HUES6 (cell line): Measurements from ENCODE around the gene DDR2.

Source experiments
- H3K27ac ChIP-seq: 2 replicates; pipeline ENCODE4 v1.7.0; 2013; ENCODE audit warnings: low read depth, mild to moderate bottlenecking, low read length, inconsistent platforms
- H3K27me3 ChIP-seq: 2 replicates; pipeline ENCODE4 v1.6.1; 2013; ENCODE audit warnings: low read length; ENCODE audit not compliant: control insufficient read depth, insufficient read depth
- H3K36me3 ChIP-seq: 2 replicates; pipeline ENCODE4 v1.6.1; 2013; ENCODE audit warnings: low read length; ENCODE audit not compliant: control insufficient read depth, insufficient read depth
- H3K4me1 ChIP-seq: 2 replicates; pipeline ENCODE4 v1.6.1; 2013; ENCODE audit warnings: low read length; ENCODE audit not compliant: control insufficient read depth, insufficient read depth
- H3K4me3 ChIP-seq: 2 replicates; pipeline ENCODE4 v1.5.1; 2013; ENCODE audit warnings: low read depth, low read length
- H3K9ac ChIP-seq: one replicate; pipeline ENCODE4 v1.6.1; 2013; ENCODE audit warnings: mild to moderate bottlenecking, low read length
- H3K9me3 ChIP-seq: 2 replicates; pipeline ENCODE4 v1.6.1; 2013; ENCODE audit warnings: low read depth, low read length; ENCODE audit not compliant: control insufficient read depth, insufficient read depth

DDR2 gene

GRCh38 chr1:162629651-162630050, 2.6 kb upstream of the DDR2 start:
- no peaks in the 10 kb centered on the region for H3K36me3 ChIP-seq
- H3K27ac ChIP-seq, result no peak overlapping the region
- H3K4me1 ChIP-seq, result peaks cover 13% of the 10 kb centered on the region
- H3K9me3 ChIP-seq, result no peaks in the 10 kb centered on the region
- H3K27me3 ChIP-seq, result no peaks in the 10 kb centered on the region
- no peak overlapping the region for H3K9ac ChIP-seq
- H3K4me3 ChIP-seq, result no peak overlapping the region

- no peaks in the 10 kb centered on the region for H3K27me3 ChIP-seq
- no peaks in the 10 kb centered on the region for H3K9me3 ChIP-seq
- peaks cover 13% of the 10 kb centered on the region for H3K4me1 ChIP-seq
- no peak overlapping the region for H3K27ac ChIP-seq
- no peaks in the 10 kb centered on the region for H3K36me3 ChIP-seq
- no peak overlapping the region for H3K4me3 ChIP-seq
- no peak overlapping the region for H3K9ac ChIP-seq
These were observed 595 bp upstream of the DDR2 start for GRCh38 chr1:162631546-162632191.

GRCh38 chr1:162632698-162633080, 425 bp downstream of the DDR2 start:
- H3K4me1 ChIP-seq, result peaks cover 13% of the 10 kb centered on the region
- H3K9ac ChIP-seq, result no peak overlapping the region
- H3K4me3 ChIP-seq, result no peak overlapping the region
- no peaks in the 10 kb centered on the region for H3K27me3 ChIP-seq
- H3K36me3 ChIP-seq, result no peaks in the 10 kb centered on the region
- no peaks in the 10 kb centered on the region for H3K9me3 ChIP-seq
- no peak overlapping the region for H3K27ac ChIP-seq

GRCh38 chr1:162633081-162633762, 958 bp downstream of the DDR2 start:
- Histone ChIP-seq H3K9ac (no peak overlapping the region), H3K27ac (no peak overlapping the region), H3K4me3 (no peak overlapping the region)

GRCh38 chr1:162635418-162635817, 3.2 kb downstream of the DDR2 start:
- H3K27me3 ChIP-seq, result no peaks in the 10 kb centered on the region
- H3K36me3 ChIP-seq, result no peaks in the 10 kb centered on the region
- no peaks in the 10 kb centered on the region for H3K9me3 ChIP-seq
- H3K4me1 ChIP-seq, result peaks cover 13% of the 10 kb centered on the region
- H3K27ac ChIP-seq, result no peak overlapping the region
- no peak overlapping the region for H3K4me3 ChIP-seq
- no peak overlapping the region for H3K9ac ChIP-seq

More at GRCh38 chr1:162633081-162633762, 958 bp downstream of the DDR2 start:
- H3K9me3 ChIP-seq, result no peaks in the 10 kb centered on the region
- H3K36me3 ChIP-seq, result no peaks in the 10 kb centered on the region
- H3K27me3 ChIP-seq, result no peaks in the 10 kb centered on the region
- H3K4me1 ChIP-seq, result peaks cover 13% of the 10 kb centered on the region

GRCh38 chr1:162639718-162640117, 7.5 kb downstream of the DDR2 start:
- Histone ChIP-seq H3K27ac (no peak overlapping the region), H3K36me3 (no peaks in the 10 kb centered on the region), H3K9me3 (no peaks in the 10 kb centered on the region), H3K4me1 (no peaks in the 10 kb centered on the region), H3K27me3 (no peaks in the 10 kb centered on the region), H3K9ac (no peak overlapping the region), H3K4me3 (no peak overlapping the region)

GRCh38 chr1:162641114-162641513, 8.8 kb downstream of the DDR2 start:
- no peaks in the 10 kb centered on the region for H3K4me1 ChIP-seq
- no peak overlapping the region for H3K27ac ChIP-seq
- no peak overlapping the region for H3K4me3 ChIP-seq
- H3K9ac ChIP-seq, result no peak overlapping the region
- H3K27me3 ChIP-seq, result no peaks in the 10 kb centered on the region
- H3K9me3 ChIP-seq, result no peaks in the 10 kb centered on the region
- no peaks in the 10 kb centered on the region for H3K36me3 ChIP-seq

- Histone ChIP-seq H3K9me3 (no peaks in the 10 kb centered on the region), H3K27ac (no peak overlapping the region), H3K36me3 (no peaks in the 10 kb centered on the region), H3K9ac (no peak overlapping the region), H3K27me3 (no peaks in the 10 kb centered on the region), H3K4me3 (no peak overlapping the region), H3K4me1 (no peaks in the 10 kb centered on the region)
These were observed 12.7 kb downstream of the DDR2 start for GRCh38 chr1:162644986-162645314.

GRCh38 chr1:162645666-162646065, 13.4 kb downstream of the DDR2 start:
- no peak overlapping the region for H3K4me3 ChIP-seq
- no peaks in the 10 kb centered on the region for H3K27me3 ChIP-seq
- no peak overlapping the region for H3K27ac ChIP-seq
- no peak overlapping the region for H3K9ac ChIP-seq
- H3K4me1 ChIP-seq, result no peaks in the 10 kb centered on the region
- no peaks in the 10 kb centered on the region for H3K9me3 ChIP-seq
- no peaks in the 10 kb centered on the region for H3K36me3 ChIP-seq

GRCh38 chr1:162649583-162649982, 17.3 kb downstream of the DDR2 start:
- Histone ChIP-seq H3K9me3 (no peaks in the 10 kb centered on the region), H3K4me3 (no peak overlapping the region), H3K27ac (no peak overlapping the region), H3K9ac (no peak overlapping the region), H3K36me3 (no peaks in the 10 kb centered on the region), H3K4me1 (no peaks in the 10 kb centered on the region), H3K27me3 (no peaks in the 10 kb centered on the region)

GRCh38 chr1:162654915-162655620, 22.8 kb downstream of the DDR2 start:
- Histone ChIP-seq H3K27ac (no peak overlapping the region), H3K36me3 (no peaks in the 10 kb centered on the region), H3K9me3 (no peaks in the 10 kb centered on the region), H3K4me3 (no peak overlapping the region), H3K9ac (no peak overlapping the region), H3K27me3 (no peaks in the 10 kb centered on the region), H3K4me1 (no peaks in the 10 kb centered on the region)
